Glomerular endothelial cell (primary cell): Measurements from ENCODE around the gene ABHD2. TPM values are rescaled to one million over a fixed set of nuclear protein-coding genes. Genes with fewer than 3 reads are reported as not detected.
"Not testable (repeated sequence)": the region's sequence is repeated elsewhere in the genome, so short reads cannot be mapped to it uniquely, and the experiment has no call there.

Source experiments
- DNase-seq: peaks from one replicate; pipeline ENCODE4 v3.0.0-alpha.2; 2011; ENCODE audit warnings: low read depth, low spot score; ENCODE audit errors: extremely low read depth
- total RNA-seq: library from RNA; depleted of rRNA; stranded (reverse); fragments of >200 nt; gene quantifications from 2 replicates; pipeline ENCODE4 v1.2.3, GENCODE V29; 2015

The ABHD2 gene
- total RNA-seq, 1 donor from 2014 or later, result 47.3 TPM

- DNase-seq, result no peak
These were observed 48.8 kb downstream of the ABHD2 start for GRCh38 chr15:89136818-89137772.

GRCh38 chr15:89137926-89138325 lies 49.7 kb downstream of the ABHD2 start:
- DNase-seq, result no peak

- DNase-seq, result no peak
These were observed 50.9 kb downstream of the ABHD2 start for GRCh38 chr15:89138999-89139612.

- DNase-seq, result no peak
These were observed 51.6 kb downstream of the ABHD2 start for GRCh38 chr15:89139613-89140499.

- DNase-seq, result no peak
These were observed 52.3 kb downstream of the ABHD2 start for GRCh38 chr15:89140595-89140994.

GRCh38 chr15:89141159-89141558 lies 52.9 kb downstream of the ABHD2 start:
- not testable (repeated sequence) for DNase-seq

- DNase-seq, result no peak
These were observed 53.6 kb downstream of the ABHD2 start for GRCh38 chr15:89141885-89142284.

GRCh38 chr15:89142423-89142822 lies 54.2 kb downstream of the ABHD2 start:
- DNase-seq, result no peak

GRCh38 chr15:89143503-89144162 lies 55.4 kb downstream of the ABHD2 start:
- no peak for DNase-seq

- no peak for DNase-seq
These were observed 56.2 kb downstream of the ABHD2 start for GRCh38 chr15:89144491-89144890.

- no peak for DNase-seq
These were observed 58.1 kb downstream of the ABHD2 start for GRCh38 chr15:89146366-89146765.

- no peak for DNase-seq
These were observed 59.9 kb downstream of the ABHD2 start for GRCh38 chr15:89148126-89148525.

- no peak for DNase-seq
These were observed 61.3 kb downstream of the ABHD2 start for GRCh38 chr15:89149501-89150101.

GRCh38 chr15:89150287-89150686 lies 62.0 kb downstream of the ABHD2 start:
- no peak for DNase-seq

- no peak for DNase-seq
These were observed 62.8 kb downstream of the ABHD2 start for GRCh38 chr15:89150762-89151664.

GRCh38 chr15:89155122-89155521 lies 66.9 kb downstream of the ABHD2 start:
- DNase-seq, result no peak

GRCh38 chr15:89155656-89156055 lies 67.4 kb downstream of the ABHD2 start:
- DNase-seq, result no peak

- no peak for DNase-seq
These were observed 68.8 kb downstream of the ABHD2 start for GRCh38 chr15:89157061-89157460.

GRCh38 chr15:89157918-89158564 lies 69.8 kb downstream of the ABHD2 start:
- no peak for DNase-seq
